ENCODE results near the gene NINJ1. TPM values are rescaled to one million over a fixed set of nuclear protein-coding genes. Genes with fewer than 3 reads are reported as not detected.

The NINJ1 gene
- total RNA-seq, 2 experiments from 2014 or later: 31.1 to 54.9 TPM

GRCh38 chr9:93170571-93170970 is 36.5 kb upstream of the NINJ1 start:
- no peaks in the 10 kb centered on the region for H3K9me3 Mint-ChIP-seq (ENCODE audit: low read depth)
- ATAC-seq: no peak
- DNase-seq: no peak
- H3K4me3 Mint-ChIP-seq: no peak overlapping the region
- no peak overlapping the region for H3K27ac Mint-ChIP-seq
- no peaks in the 10 kb centered on the region for H3K36me3 Mint-ChIP-seq
- H3K4me1 Mint-ChIP-seq: peaks cover 10% of the 10 kb centered on the region
- peaks cover 5% of the 10 kb centered on the region for H3K27me3 Mint-ChIP-seq
- CTCF ChIA-PET: interaction anchor here (1.1 kb wide), 1 partner anchor 9 kb away, joined by 4 read pairs; no protein-coding TSS in a partner anchor

GRCh38 chr9:93169444-93169843 is 35.4 kb upstream of the NINJ1 start:
- Mint-ChIP-seq H3K9me3 (ENCODE audit: low read depth) (no peaks in the 10 kb centered on the region), H3K4me1 (peaks cover 10% of the 10 kb centered on the region), H3K27me3 (peaks cover 5% of the 10 kb centered on the region), H3K27ac (no peak overlapping the region), H3K4me3 (no peak overlapping the region), H3K36me3 (no peaks in the 10 kb centered on the region)
- CTCF ChIA-PET: interaction anchor here (0.8 to 1.1 kb wide), 2 partner anchors 8 to 61 kb away, joined by 3 to 4 read pairs; no protein-coding TSS in a partner anchor
- ATAC-seq: no peak
- DNase-seq: no peak

GRCh38 chr9:93168581-93168980 is 34.5 kb upstream of the NINJ1 start:
- CTCF ChIA-PET: no interaction called here
- H3K4me3 Mint-ChIP-seq: no peak overlapping the region
- no peaks in the 10 kb centered on the region for H3K36me3 Mint-ChIP-seq
- DNase-seq (no peak), ATAC-seq (no peak)
- H3K9me3 Mint-ChIP-seq (ENCODE audit: low read depth): no peaks in the 10 kb centered on the region
- no peak overlapping the region for H3K27ac Mint-ChIP-seq
- peaks cover 5% of the 10 kb centered on the region for H3K27me3 Mint-ChIP-seq
- peaks cover 7% of the 10 kb centered on the region for H3K4me1 Mint-ChIP-seq

- Mint-ChIP-seq H3K27me3 (peaks cover 5% of the 10 kb centered on the region), H3K27ac (no peak overlapping the region), H3K4me3 (no peak overlapping the region), H3K9me3 (ENCODE audit: low read depth) (no peaks in the 10 kb centered on the region), H3K36me3 (no peaks in the 10 kb centered on the region), H3K4me1 (peaks cover 7% of the 10 kb centered on the region)
- CTCF ChIA-PET: interaction anchor here (1.4 kb wide), 1 partner anchor 9 kb away, joined by 3 read pairs; no protein-coding TSS in a partner anchor
- no peak for DNase-seq
- no peak for ATAC-seq
Measured at GRCh38 chr9:93167838-93168237, 33.8 kb upstream of the NINJ1 start.

GRCh38 chr9:93167185-93167584 is 33.1 kb upstream of the NINJ1 start:
- Mint-ChIP-seq H3K4me1 (peaks cover 7% of the 10 kb centered on the region), H3K27ac (no peak overlapping the region), H3K4me3 (no peak overlapping the region), H3K9me3 (ENCODE audit: low read depth) (no peaks in the 10 kb centered on the region), H3K27me3 (peaks cover 2% of the 10 kb centered on the region), H3K36me3 (no peaks in the 10 kb centered on the region)
- DNase-seq: no peak
- ATAC-seq: no peak
- CTCF ChIA-PET: interaction anchor here (1.4 kb wide), 1 partner anchor 9 kb away, joined by 3 read pairs; no protein-coding TSS in a partner anchor

GRCh38 chr9:93166699-93167098 is 32.6 kb upstream of the NINJ1 start:
- H3K9me3 Mint-ChIP-seq (ENCODE audit: low read depth): no peaks in the 10 kb centered on the region
- CTCF ChIA-PET: interaction anchor here (1.4 kb wide), 1 partner anchor 8 kb away, joined by 3 read pairs; no protein-coding TSS in a partner anchor
- no peak overlapping the region for H3K27ac Mint-ChIP-seq
- H3K4me3 Mint-ChIP-seq: no peak overlapping the region
- H3K27me3 Mint-ChIP-seq: peaks cover 2% of the 10 kb centered on the region
- ATAC-seq: no peak
- no peaks in the 10 kb centered on the region for H3K36me3 Mint-ChIP-seq
- DNase-seq: no peak
- H3K4me1 Mint-ChIP-seq: peaks cover 7% of the 10 kb centered on the region

GRCh38 chr9:93164085-93164484 is 30.0 kb upstream of the NINJ1 start:
- H3K4me1 Mint-ChIP-seq: peaks cover 7% of the 10 kb centered on the region
- H3K36me3 Mint-ChIP-seq: no peaks in the 10 kb centered on the region
- no peak for DNase-seq
- CTCF ChIA-PET: no interaction called here
- no peak overlapping the region for H3K27ac Mint-ChIP-seq
- no peaks in the 10 kb centered on the region for H3K9me3 Mint-ChIP-seq (ENCODE audit: low read depth)
- no peak for ATAC-seq
- no peaks in the 10 kb centered on the region for H3K27me3 Mint-ChIP-seq
- no peak overlapping the region for H3K4me3 Mint-ChIP-seq

GRCh38 chr9:93161786-93162562 is 27.9 kb upstream of the NINJ1 start:
- H3K27me3 Mint-ChIP-seq: no peaks in the 10 kb centered on the region
- ATAC-seq (no peak), DNase-seq (no peak)
- no peak overlapping the region for H3K4me3 Mint-ChIP-seq
- no peaks in the 10 kb centered on the region for H3K36me3 Mint-ChIP-seq
- CTCF ChIA-PET: interaction anchor here (1.2 to 2.6 kb wide), 4 partner anchors 8 to 404 kb away, joined by 4 to 12 read pairs (median 8); no protein-coding TSS in a partner anchor
- H3K27ac Mint-ChIP-seq: no peak overlapping the region
- H3K4me1 Mint-ChIP-seq: peaks cover 7% of the 10 kb centered on the region
- no peaks in the 10 kb centered on the region for H3K9me3 Mint-ChIP-seq (ENCODE audit: low read depth)

GRCh38 chr9:93159601-93160471 is 25.8 kb upstream of the NINJ1 start:
- H3K4me1 Mint-ChIP-seq: peaks cover 25% of the 10 kb centered on the region
- no peak overlapping the region for H3K4me3 Mint-ChIP-seq
- no peaks in the 10 kb centered on the region for H3K9me3 Mint-ChIP-seq (ENCODE audit: low read depth)
- peak; percentile 79 for DNase-seq
- CTCF ChIA-PET: interaction anchor here (0.7 to 2.6 kb wide), 8 partner anchors 10 to 1144 kb away, joined by 3 to 12 read pairs (median 3); no protein-coding TSS in a partner anchor
- ATAC-seq: peak; percentile 85
- H3K27me3 Mint-ChIP-seq: no peaks in the 10 kb centered on the region
- peaks cover 3% of the 10 kb centered on the region for H3K36me3 Mint-ChIP-seq
- H3K27ac Mint-ChIP-seq: no peak overlapping the region

- Mint-ChIP-seq H3K36me3 (peaks cover 3% of the 10 kb centered on the region), H3K4me3 (no peak overlapping the region), H3K9me3 (ENCODE audit: low read depth) (no peaks in the 10 kb centered on the region), H3K27ac (peak overlapping the region; percentile 74), H3K4me1 (peaks cover 26% of the 10 kb centered on the region), H3K27me3 (no peaks in the 10 kb centered on the region)
- peak; percentile 85 for DNase-seq
- ATAC-seq: peak; percentile 89
- CTCF ChIA-PET: interaction anchor here (0.8 to 1.6 kb wide), 9 partner anchors 10 to 410 kb away, joined by 3 to 6 read pairs (median 4); no protein-coding TSS in a partner anchor
Measured at GRCh38 chr9:93156475-93157008, 22.5 kb upstream of the NINJ1 start.

GRCh38 chr9:93155716-93156474 is 21.8 kb upstream of the NINJ1 start:
- no peak for DNase-seq
- peaks cover 26% of the 10 kb centered on the region for H3K4me1 Mint-ChIP-seq
- H3K27ac Mint-ChIP-seq: peak overlapping the region; percentile 74
- peaks cover 3% of the 10 kb centered on the region for H3K36me3 Mint-ChIP-seq
- ATAC-seq: no peak
- no peaks in the 10 kb centered on the region for H3K27me3 Mint-ChIP-seq
- CTCF ChIA-PET: interaction anchor here (0.8 to 1.6 kb wide), 8 partner anchors 10 to 410 kb away, joined by 3 to 6 read pairs (median 4); no protein-coding TSS in a partner anchor
- no peak overlapping the region for H3K4me3 Mint-ChIP-seq
- no peaks in the 10 kb centered on the region for H3K9me3 Mint-ChIP-seq (ENCODE audit: low read depth)

- ATAC-seq (no peak), DNase-seq (peak; percentile 61)
- H3K27me3 Mint-ChIP-seq: no peaks in the 10 kb centered on the region
- CTCF ChIA-PET: interaction anchor here (0.6 to 1.7 kb wide), 11 partner anchors 10 to 1052 kb away, joined by 3 to 10 read pairs (median 3); no protein-coding TSS in a partner anchor
- H3K4me3 Mint-ChIP-seq: no peak overlapping the region
- H3K27ac Mint-ChIP-seq: no peak overlapping the region
- H3K9me3 Mint-ChIP-seq (ENCODE audit: low read depth): no peaks in the 10 kb centered on the region
- peaks cover 3% of the 10 kb centered on the region for H3K36me3 Mint-ChIP-seq
- H3K4me1 Mint-ChIP-seq: peaks cover 28% of the 10 kb centered on the region
Measured at GRCh38 chr9:93154293-93154903, 20.3 kb upstream of the NINJ1 start.
